ENCODE measurements around the gene SSBP3.

- no peak for TF ChIP-seq NR3C1 (CRISPR knock-in tag; conservative IDR thresholded peaks at IDR 0.05; ENCODE audit: low read depth)
- no peak for TF ChIP-seq IRF2 (CRISPR knock-in tag; IDR thresholded peaks at IDR 0.05; ENCODE audit: borderline replicate concordance, low read depth)
- TF ChIP-seq, protein P1, sequence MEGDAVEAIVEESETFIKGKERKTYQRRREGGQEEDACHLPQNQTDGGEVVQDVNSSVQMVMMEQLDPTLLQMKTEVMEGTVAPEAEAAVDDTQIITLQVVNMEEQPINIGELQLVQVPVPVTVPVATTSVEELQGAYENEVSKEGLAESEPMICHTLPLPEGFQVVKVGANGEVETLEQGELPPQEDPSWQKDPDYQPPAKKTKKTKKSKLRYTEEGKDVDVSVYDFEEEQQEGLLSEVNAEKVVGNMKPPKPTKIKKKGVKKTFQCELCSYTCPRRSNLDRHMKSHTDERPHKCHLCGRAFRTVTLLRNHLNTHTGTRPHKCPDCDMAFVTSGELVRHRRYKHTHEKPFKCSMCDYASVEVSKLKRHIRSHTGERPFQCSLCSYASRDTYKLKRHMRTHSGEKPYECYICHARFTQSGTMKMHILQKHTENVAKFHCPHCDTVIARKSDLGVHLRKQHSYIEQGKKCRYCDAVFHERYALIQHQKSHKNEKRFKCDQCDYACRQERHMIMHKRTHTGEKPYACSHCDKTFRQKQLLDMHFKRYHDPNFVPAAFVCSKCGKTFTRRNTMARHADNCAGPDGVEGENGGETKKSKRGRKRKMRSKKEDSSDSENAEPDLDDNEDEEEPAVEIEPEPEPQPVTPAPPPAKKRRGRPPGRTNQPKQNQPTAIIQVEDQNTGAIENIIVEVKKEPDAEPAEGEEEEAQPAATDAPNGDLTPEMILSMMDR (IDR thresholded peaks at IDR 0.05): no peak
- TF ChIP-seq HMGXB4 (CRISPR knock-in tag; IDR thresholded peaks at IDR 0.05): no peak
- no peak for TF ChIP-seq RELA (CRISPR knock-in tag; IDR thresholded peaks at IDR 0.05; ENCODE audit: borderline replicate concordance)
These were observed 186.5 kb downstream of the SSBP3 start for GRCh38 chr1:54219688-54220003.

Measured in WTC11 (cell line).